ENCODE measurements around the gene PCDH12. TPM values are rescaled to one million over a fixed set of nuclear protein-coding genes. Genes with fewer than 3 reads are reported as not detected.

PCDH12 gene
- total and polyA plus RNA-seq, 2 donors (not counting 3 experiments of a cell fraction or from before 2014, with no cell fraction given): 6.2 to 20.4 TPM

DNA sequence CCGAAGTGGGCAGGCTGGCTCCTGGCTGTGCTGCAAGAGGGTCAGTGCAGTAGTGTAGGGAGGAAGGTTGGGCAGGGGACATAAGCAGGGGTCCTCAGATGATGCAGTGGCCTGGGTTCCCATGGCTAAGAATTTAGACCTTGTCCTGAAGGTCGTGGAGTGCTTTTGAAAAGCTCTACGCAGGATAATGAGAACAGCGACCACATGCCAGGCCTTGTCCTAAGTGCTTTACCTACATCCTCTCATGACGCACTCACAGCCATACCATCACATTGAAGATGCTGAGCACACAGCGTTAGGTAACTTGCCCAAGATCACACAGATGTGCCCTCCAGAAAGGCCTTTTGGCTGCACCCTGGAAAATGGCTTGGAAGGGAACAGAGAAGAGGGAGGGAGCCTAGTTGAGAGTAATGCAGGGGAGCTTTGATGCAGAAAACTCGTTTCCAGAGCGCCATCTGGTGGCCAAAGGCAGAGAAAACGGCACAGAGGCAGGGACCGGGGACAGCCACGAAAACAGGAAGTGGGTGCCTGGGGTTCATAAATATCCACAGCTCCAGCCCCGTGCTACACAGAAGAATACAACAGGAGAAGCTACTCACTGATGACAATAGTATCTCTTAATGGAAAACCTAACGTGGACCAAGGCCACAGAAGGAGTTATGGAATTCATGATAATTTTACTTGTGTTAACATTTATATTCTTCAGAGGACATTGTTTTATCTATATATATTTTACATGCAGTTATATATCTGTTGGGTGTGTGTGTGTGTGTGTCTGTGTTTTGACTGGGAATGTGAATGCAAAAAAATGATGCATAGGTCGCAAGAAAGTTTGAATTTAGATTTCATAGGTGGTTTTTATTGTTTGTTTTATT is 2.7 kb upstream of the PCDH12 start:
- dilution Hi-C loops (cut with MboI; ENCODE audit: extremely low pct_ligation_motif_present, low sequenced_read_pairs) (no loop called here), intact Hi-C loops (cut with micrococcal nuclease) (loop anchor here (1.0 kb wide), 6 partner anchors 71 to 268 kb away; no protein-coding TSS in a partner anchor)
- Histone ChIP-seq H3K9me1 (replicated peaks; ENCODE audit: control insufficient read depth, extremely low read depth, insufficient read depth, low read length) (no peaks in the 10 kb centered on the region), H3K4me3 (replicated peaks in 1 of 3; ENCODE audit: insufficient read depth in 1 of 3, low read depth in 1 of 3, low read length in 3 of 3) (no peak overlapping the region), H3K36me3 (ENCODE audit: control insufficient read depth in 2 of 2, extremely low read depth in 1 of 2, insufficient read depth in 2 of 2, low read length in 2 of 2) (no peaks in the 10 kb centered on the region), H3K9ac (replicated peaks; ENCODE audit: extremely low read depth, insufficient read depth, low read length) (no peak overlapping the region), H2AFZ (ENCODE audit: low read depth, low read length) (peak overlapping the region; percentile 60), H3K27ac (ENCODE audit: insufficient read depth, low read depth, low read length) (no peak overlapping the region), H3K79me2 (ENCODE audit: control insufficient read depth, insufficient read depth, low read length) (no peaks in the 10 kb centered on the region), H3K4me1 (ENCODE audit: control insufficient read depth, extremely low read depth, insufficient read depth, low read length) (peaks cover 31% of the 10 kb centered on the region), H3K27me3 (ENCODE audit: control insufficient read depth in 2 of 2, insufficient read depth in 2 of 2, low read length in 2 of 2) (no peaks in the 10 kb centered on the region), H3K9me3 (replicated peaks; ENCODE audit: control insufficient read depth, insufficient read depth, low read length) (no peaks in the 10 kb centered on the region), H3K4me2 (ENCODE audit: insufficient read depth, low read length) (no peak overlapping the region), H4K20me1 (replicated peaks; ENCODE audit: control insufficient read depth, extremely low read depth, insufficient read depth, low read length) (no peaks in the 10 kb centered on the region)
- DNase-seq (ENCODE audit: low read depth, low spot score): peak; percentile 88
- ChIA-PET CTCF (interaction anchor here (0.6 to 9.7 kb wide), 66 partner anchors 9 to 369 kb away, joined by 3 to 303 read pairs (median 6); partner anchors contain the start of genes ARAP3, DELE1, PCDH1 and RNF14), POLR2A (interaction anchor here (0.7 to 1.6 kb wide), 5 partner anchors 9 to 278 kb away, joined by 3 to 4 read pairs (median 3); partner anchors contain the start of genes DELE1 and RNF14)
- peak; percentile 94 for FAIRE-seq
- TF ChIP-seq JUN (IDR thresholded peaks at IDR 0.05; ENCODE audit: borderline replicate concordance, insufficient read depth, insufficient read length, low read depth) (no peak), EZH2 (IDR thresholded peaks at IDR 0.05; ENCODE audit: borderline replicate concordance, low read depth, low read length, severe bottlenecking) (no peak)
- TF ChIP-seq, protein P1, sequence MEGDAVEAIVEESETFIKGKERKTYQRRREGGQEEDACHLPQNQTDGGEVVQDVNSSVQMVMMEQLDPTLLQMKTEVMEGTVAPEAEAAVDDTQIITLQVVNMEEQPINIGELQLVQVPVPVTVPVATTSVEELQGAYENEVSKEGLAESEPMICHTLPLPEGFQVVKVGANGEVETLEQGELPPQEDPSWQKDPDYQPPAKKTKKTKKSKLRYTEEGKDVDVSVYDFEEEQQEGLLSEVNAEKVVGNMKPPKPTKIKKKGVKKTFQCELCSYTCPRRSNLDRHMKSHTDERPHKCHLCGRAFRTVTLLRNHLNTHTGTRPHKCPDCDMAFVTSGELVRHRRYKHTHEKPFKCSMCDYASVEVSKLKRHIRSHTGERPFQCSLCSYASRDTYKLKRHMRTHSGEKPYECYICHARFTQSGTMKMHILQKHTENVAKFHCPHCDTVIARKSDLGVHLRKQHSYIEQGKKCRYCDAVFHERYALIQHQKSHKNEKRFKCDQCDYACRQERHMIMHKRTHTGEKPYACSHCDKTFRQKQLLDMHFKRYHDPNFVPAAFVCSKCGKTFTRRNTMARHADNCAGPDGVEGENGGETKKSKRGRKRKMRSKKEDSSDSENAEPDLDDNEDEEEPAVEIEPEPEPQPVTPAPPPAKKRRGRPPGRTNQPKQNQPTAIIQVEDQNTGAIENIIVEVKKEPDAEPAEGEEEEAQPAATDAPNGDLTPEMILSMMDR (IDR thresholded peaks at IDR 0.05; ENCODE audit: extremely low read depth in 1 of 2, insufficient read depth in 1 of 2, low read depth in 1 of 2, low read length in 2 of 2): peak; percentile 80 to 86
- BruUV-seq (replicated peaks): no TSS peak
